Stimulated activated CD4-positive, alpha-beta T cell treated with anti-CD3 and anti-CD28 coated beads, Interleukin-4, amount 100 ng/mL, for 4 hours (primary cell): Measurements from ENCODE around the gene ODAD3.
"Not testable (repeated sequence)": the region's sequence is repeated elsewhere in the genome, so short reads cannot be mapped to it uniquely, and the experiment has no call there.

Source experiments
- DNase-seq, 2 experiments: peaks; one replicate each; pipeline ENCODE4 v3.0.0-alpha.2; 2020

The ODAD3 gene

GRCh38 chr19:11434703-11435056, 241 bp downstream of the ODAD3 start:
- DNase-seq = no peak

GRCh38 chr19:11433526-11433925, 1.4 kb downstream of the ODAD3 start:
- not testable (repeated sequence) for DNase-seq

- DNase-seq = no peak
Measured at GRCh38 chr19:11426656-11427055, 8.3 kb downstream of the ODAD3 start.

GRCh38 chr19:11425719-11426457, 9.0 kb downstream of the ODAD3 start:
- DNase-seq = no peak

GRCh38 chr19:11423791-11424181, 11.1 kb downstream of the ODAD3 start:
- DNase-seq = no peak

- DNase-seq = no peak
Measured at GRCh38 chr19:11423164-11423790, 11.6 kb downstream of the ODAD3 start.

GRCh38 chr19:11422163-11423065, 12.5 kb downstream of the ODAD3 start:
- DNase-seq = peak; percentile 51 to 55

- peak; percentile 23 to 34 for DNase-seq
Measured at GRCh38 chr19:11421371-11422098, 13.4 kb downstream of the ODAD3 start.

GRCh38 chr19:11420429-11421370, 14.2 kb downstream of the ODAD3 start:
- DNase-seq = no peak

- DNase-seq = no peak
Measured at GRCh38 chr19:11418549-11419506, 16.1 kb downstream of the ODAD3 start, which contains the start of gene RGL3. Gene RGL3 (minus strand): TSS chr19:11419314. CDS start chr19:11419278, 36 bp downstream.

- DNase-seq = no peak
Measured at GRCh38 chr19:11418094-11418548, 16.8 kb downstream of the ODAD3 start.

- no peak for DNase-seq
Measured at GRCh38 chr19:11416346-11417052, 18.4 kb downstream of the ODAD3 start.

GRCh38 chr19:11414544-11414943, 20.4 kb downstream of the ODAD3 start:
- no peak for DNase-seq

- no peak for DNase-seq
Measured at GRCh38 chr19:11410682-11411081, 24.2 kb downstream of the ODAD3 start.

- DNase-seq = no peak
Measured at GRCh38 chr19:11408591-11408990, 26.3 kb downstream of the ODAD3 start.

GRCh38 chr19:11406703-11407236, 28.2 kb downstream of the ODAD3 start:
- DNase-seq = not testable (repeated sequence)

GRCh38 chr19:11405846-11406643, 28.9 kb downstream of the ODAD3 start:
- DNase-seq = peak; percentile 44 to 63

GRCh38 chr19:11404588-11405222, 30.2 kb downstream of the ODAD3 start:
- no peak for DNase-seq
